ENCODE measurements around the gene SLC9A8. TPM values are rescaled to one million over a fixed set of nuclear protein-coding genes. Genes with fewer than 3 reads are reported as not detected.

Gene SLC9A8
- total RNA-seq, 1 experiment from 2014 or later, result 6.5 TPM

GRCh38 chr20:49909499-49910339 is 97.1 kb downstream of the SLC9A8 start (continued):
- no peak for TF ChIP-seq NR2C2 (CRISPR knock-in tag; IDR thresholded peaks at IDR 0.05)
- no peak for TF ChIP-seq E2F1 (CRISPR knock-in tag; IDR thresholded peaks at IDR 0.05)
- no peak for TF ChIP-seq MAX (CRISPR knock-in tag; IDR thresholded peaks at IDR 0.05)
- no peak for TF ChIP-seq OVOL2 (CRISPR knock-in tag; IDR thresholded peaks at IDR 0.05; ENCODE audit: borderline replicate concordance)

- H3K4me3 Mint-ChIP-seq, result no peak overlapping the region
- peaks cover 14% of the 10 kb centered on the region for H3K36me3 Mint-ChIP-seq
- no peaks in the 10 kb centered on the region for H3K9me3 Mint-ChIP-seq
- ChIA-PET CTCF (interaction anchor here (0.6 to 1.9 kb wide), 8 partner anchors 10 to 567 kb away, joined by 3 to 6 read pairs (median 4); no protein-coding TSS in a partner anchor), POLR2A (interaction anchor here (1.0 kb wide), 1 partner anchor 9 kb away, joined by 3 read pairs; no protein-coding TSS in a partner anchor)
- TF ChIP-seq CTCF (IDR thresholded peaks at IDR 0.05) (no peak), GTF2I (CRISPR knock-in tag; conservative IDR thresholded peaks at IDR 0.05) (no peak), FOXK1 (CRISPR knock-in tag; IDR thresholded peaks at IDR 0.05) (no peak), NFATC4 (CRISPR knock-in tag; IDR thresholded peaks at IDR 0.05) (no peak), ZNF423 (CRISPR knock-in tag; IDR thresholded peaks at IDR 0.05) (no peak), USF2 (CRISPR knock-in tag; IDR thresholded peaks at IDR 0.05) (no peak), FOXP1 (CRISPR knock-in tag; IDR thresholded peaks at IDR 0.05; ENCODE audit: borderline replicate concordance) (no peak), ZNF232 (CRISPR knock-in tag; IDR thresholded peaks at IDR 0.05) (no peak), SP1 (CRISPR knock-in tag; conservative IDR thresholded peaks at IDR 0.05) (no peak), ARID4B (CRISPR knock-in tag; IDR thresholded peaks at IDR 0.05; ENCODE audit: borderline replicate concordance) (no peak), ELF4 (CRISPR knock-in tag; IDR thresholded peaks at IDR 0.05; ENCODE audit: low read depth) (no peak), ZSCAN18 (CRISPR knock-in tag; IDR thresholded peaks at IDR 0.05) (no peak), ZNF219 (CRISPR knock-in tag; IDR thresholded peaks at IDR 0.05; ENCODE audit: borderline replicate concordance) (no peak)
- H3K27ac Mint-ChIP-seq, result no peak overlapping the region
- H3K4me1 Mint-ChIP-seq, result peaks cover 13% of the 10 kb centered on the region
- ATAC-seq, result no peak
- DNase-seq (ENCODE audit: low spot score), result no peak
- no peaks in the 10 kb centered on the region for H3K27me3 Mint-ChIP-seq (ENCODE audit: low read depth)
These were observed 97.7 kb downstream of the SLC9A8 start for GRCh38 chr20:49910340-49910706.
